ENCODE measurements around the gene TROAP.

The TROAP gene

DNA sequence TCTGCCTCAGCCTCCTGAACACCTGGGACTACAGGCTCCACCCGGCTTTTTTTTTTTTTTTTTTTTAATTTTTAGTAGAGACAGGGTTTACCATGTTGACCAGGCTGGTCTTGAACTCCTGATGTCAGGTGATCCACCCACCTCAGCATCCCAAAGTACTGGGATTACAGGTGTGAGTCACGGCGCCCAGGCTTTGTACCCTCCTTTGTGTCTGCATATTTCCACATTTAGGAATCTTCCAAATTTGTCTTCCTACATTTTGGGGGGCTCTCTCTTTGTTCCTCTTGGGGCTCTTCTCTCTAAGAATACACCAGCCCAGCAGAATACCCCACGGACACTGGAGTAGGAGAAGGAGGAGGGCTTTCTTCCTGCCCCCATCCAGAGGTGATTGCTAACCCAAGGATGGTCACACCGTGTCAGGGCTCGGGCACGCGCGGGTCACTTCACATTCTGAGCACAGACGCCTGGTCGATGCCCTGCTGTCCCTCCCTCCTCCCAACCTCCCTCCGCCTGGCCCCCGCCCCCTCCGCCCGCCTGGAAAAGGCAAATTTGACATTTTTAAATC, 21.5 kb downstream of the TROAP start:
- DNase-seq (ENCODE audit: low spot score) = no peak

DNA sequence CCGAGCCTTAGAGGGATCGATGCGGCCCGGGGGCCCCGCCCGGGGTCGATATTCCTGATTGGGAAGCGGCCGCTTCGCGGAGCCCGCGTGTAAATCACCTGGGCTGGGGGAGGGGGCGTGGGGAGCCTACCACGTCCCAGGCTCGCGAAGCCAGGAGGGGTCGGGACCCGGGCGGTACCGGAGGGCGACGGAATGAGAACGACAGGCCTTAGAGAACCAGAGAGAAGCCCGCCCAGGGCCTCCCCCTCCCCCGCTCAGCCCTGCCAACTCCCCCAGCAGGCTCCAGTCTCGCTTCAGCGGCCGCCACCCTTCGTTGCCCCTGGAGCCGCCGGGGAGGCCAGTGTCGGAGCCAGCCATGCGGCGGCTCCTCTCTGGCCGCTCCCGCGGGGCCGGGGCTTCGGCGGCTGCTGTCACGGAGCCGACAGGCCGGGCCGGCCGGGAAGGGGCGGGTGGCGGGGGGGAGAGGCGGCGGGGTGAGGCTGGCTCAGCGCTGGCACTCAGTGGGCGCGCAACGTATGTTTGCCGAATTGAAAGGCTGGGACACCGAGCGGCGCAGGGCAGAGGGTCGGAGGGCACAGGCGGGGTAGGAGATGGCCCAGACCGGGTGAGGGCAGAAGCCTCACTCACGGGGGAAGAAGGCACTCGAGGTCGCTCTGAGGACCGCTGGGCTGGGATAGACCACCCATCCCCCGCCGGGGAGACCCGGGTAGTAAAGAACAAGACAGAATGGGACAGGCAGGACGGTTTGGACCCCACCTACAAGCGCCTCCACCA, 22.2 kb downstream of the TROAP start:
- DNase-seq (ENCODE audit: low spot score) = peak; percentile 83

DNA sequence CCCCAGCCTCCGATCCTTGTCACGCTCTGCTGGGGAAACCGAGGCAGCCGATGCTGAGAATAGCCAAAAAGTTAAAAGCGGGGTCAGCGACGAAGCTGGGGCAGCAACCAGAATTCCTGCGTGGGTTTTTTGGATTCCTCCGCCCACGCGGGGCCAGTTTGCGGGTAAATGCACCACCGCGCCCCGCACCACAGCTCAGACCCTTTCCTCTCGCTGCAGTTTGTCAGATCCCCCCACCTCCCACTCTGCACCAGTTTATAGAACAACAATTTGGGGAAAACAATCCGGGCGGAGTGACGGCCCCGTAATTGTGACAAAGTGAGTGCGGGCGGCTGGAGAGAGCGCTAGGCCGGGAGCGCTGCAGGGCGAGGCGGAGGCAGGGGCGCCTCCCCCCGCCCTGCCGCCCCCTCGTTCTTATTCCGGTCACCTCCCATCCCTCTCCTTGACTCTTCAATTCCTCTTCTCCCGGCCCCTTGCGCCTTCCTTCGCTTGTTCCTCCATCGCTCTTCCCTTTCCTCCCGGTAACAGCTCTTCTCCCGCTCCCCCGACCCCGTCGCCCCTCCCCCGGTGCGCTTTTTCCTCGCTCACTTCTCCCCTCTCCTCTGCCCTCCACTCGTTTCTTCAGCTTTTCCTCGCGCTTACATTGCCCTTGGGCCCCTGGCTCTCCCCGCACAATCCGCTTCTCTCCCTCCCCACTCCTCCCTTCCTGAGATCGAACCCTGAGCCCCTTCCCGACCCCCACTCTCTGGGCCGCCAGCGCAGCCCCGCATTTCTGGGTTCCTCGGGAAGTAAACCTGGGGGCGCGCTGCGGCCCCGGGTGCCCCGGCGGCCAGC, 23.0 kb downstream of the TROAP start:
- DNase-seq (ENCODE audit: low spot score) = no peak

DNA sequence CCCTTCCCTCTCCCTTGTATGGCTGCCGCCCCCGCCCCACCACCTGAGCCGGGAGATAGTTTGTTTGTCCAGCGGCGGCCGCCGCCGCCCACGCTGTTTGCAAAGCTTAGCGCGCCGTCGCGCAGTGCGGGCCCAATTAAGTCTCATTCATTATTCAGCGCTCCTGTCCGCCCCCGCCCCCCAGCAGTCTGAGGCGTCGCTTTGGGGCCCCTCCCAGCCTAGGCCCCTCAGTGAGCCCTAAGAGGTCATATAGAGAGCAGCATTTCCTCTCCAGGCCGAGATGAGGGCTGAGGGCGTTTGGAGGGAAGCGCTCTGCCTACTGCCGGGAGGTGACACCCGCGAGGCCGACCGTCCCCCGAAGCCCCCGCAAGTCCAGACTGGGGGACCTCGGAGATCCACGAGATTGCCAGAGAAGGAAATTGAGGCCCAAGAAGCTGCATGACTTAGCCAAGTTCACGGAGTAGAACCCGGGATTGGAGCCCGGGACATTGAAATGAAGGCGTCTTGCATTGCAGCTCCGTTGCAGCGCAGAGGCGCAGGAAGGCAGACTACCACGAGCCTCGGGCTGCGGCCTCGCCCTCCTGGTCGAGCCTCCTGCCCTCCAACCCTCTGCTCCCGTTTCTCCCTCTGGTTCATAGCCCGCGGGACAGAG, 23.7 kb downstream of the TROAP start, which contains the start of gene DNAJC22:
Gene DNAJC22, plus strand, starts transcription at position 230 of the 652 bp plus-strand sequence. CDS start 1,985 bp downstream, outside the sequence.
- no peak for DNase-seq (ENCODE audit: low spot score)

DNA sequence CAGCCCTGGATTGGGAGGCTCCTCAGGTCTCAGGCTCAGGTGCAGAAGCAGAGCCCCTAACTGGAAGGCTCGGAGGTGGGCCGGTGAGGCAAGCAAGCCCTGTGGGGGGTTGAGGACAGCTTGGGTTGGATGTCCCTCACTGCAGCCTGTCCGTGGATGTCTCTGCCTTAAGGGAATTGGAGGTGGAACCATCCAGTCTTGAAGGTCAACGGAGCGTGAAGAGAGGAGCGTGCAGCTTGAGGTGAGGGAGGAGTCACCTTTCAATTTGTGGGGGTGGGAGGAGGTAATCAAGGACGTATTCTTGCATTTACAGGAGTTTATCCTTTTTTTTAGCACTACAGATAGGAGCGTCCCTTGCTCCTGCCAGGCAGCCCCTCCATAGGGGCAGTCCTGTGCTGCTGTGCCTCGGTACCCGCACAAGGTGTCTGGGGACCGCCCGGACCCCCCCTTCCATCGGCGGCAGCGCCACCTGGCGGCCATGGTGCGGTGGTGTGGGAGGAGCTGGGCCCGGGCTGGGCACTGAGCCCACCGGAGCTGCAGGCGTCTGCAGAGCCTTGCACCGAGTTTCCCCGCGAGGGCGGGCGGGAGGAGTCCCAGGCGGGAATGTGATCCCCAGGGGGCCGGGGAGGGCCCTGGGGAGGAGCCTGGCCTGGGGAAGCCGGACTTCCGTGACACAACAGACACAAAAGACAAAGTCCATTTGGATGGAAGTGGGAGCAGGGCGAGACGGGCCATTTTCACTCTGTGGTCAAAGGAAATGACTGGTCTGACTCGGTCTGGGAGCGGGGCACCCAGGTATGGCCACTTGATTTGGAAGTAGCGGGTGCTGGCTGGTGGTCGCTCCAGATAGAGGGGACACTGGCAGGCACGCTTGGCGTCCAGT, 24.5 kb downstream of the TROAP start:
- DNase-seq (ENCODE audit: low spot score) = peak; percentile 96

DNA sequence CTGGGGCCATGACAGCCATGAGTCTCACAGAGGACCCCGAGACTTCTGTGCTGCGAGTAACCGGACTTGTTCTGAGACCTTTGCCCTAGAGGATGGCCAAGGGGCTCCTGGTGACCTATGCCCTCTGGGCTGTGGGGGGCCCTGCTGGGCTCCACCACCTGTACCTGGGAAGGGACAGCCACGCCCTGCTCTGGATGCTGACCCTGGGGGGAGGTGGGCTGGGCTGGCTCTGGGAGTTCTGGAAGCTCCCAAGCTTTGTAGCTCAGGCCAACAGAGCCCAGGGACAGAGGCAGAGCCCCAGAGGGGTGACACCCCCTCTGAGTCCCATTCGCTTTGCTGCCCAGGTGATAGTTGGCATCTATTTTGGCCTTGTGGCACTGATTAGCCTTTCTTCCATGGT, 25.7 kb downstream of the TROAP start:
- DNase-seq (ENCODE audit: low spot score) = no peak

DNA sequence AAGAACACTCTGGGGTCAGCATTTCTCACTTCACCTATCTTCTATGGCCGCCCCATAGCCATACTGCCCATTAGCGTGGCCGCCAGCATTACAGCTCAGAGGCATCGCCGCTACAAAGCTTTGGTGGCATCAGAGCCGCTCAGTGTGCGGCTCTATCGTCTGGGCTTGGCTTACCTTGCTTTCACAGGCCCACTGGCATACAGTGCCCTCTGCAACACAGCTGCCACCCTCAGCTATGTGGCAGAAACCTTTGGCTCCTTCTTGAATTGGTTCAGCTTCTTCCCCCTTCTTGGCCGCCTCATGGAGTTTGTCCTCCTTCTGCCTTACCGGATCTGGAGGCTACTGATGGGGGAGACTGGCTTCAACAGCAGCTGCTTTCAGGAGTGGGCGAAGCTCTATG, 26.2 kb downstream of the TROAP start:
- no peak for DNase-seq (ENCODE audit: low spot score)

DNA sequence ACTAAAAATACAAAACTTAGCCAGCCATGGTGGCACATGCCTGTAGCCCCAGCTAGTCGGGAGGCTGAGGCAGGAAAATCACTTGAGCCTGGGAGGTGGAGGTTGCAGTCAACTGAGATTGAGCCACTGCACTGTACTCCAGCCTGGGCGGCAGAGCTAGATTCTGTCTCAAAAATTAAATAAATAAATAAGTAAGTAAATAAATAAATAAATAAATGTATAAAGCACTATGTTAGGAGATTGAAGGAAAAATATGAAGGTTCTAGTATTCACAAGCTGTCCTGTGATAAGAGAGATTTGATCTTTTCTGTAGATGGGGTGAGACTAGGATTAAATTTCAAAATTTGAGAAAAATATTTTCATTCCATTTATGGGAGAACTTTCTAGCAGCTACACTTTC, 29.3 kb downstream of the TROAP start:
- DNase-seq (ENCODE audit: low spot score) = no peak

DNA sequence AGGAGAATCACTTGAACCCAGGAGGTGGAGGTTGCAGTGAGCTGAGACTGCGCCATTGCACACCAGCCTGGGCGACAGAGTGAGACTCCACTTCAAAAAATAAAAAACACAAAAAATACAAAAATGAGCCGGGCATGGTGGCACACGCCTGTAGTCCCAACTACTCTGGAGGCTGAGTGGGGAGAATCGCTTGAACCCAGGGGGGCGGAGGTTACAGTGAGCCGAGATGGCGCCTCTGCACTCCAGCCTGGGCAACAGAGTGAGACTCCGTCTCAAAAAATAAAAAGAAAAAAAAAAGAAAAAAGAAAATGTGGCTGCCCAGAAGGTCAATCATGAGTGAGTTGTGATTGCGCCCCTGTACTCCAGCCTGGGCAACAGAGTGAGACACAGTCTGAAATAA, 32.9 kb downstream of the TROAP start:
- DNase-seq (ENCODE audit: low spot score) = no peak

DNA sequence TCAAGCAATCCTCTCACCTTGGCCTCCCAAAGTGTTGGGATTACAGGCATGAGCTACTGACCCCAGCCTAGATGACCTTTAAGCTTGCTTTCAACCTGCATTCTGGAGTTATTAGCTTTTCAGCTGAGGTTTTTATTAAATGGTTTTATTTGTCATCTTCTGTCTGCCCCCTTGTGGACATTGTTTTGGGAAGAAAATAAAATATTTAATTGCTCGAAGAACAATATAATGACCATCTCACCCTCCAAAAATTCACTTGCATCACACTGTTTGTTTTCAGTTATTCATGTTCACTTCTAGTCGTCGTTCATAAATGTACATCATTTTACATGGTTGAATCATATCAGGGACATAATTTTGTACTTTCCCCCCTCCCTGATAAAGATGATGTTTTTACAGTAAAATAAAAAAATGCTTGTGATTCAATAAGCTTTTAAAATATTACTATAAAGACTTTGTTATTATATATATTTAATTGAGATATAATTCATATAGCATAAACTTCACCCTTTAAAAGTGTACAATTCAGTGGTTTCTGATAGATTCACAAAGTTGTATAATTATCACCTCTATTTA, 34.1 kb downstream of the TROAP start:
- DNase-seq (ENCODE audit: low spot score) = no peak

DNA sequence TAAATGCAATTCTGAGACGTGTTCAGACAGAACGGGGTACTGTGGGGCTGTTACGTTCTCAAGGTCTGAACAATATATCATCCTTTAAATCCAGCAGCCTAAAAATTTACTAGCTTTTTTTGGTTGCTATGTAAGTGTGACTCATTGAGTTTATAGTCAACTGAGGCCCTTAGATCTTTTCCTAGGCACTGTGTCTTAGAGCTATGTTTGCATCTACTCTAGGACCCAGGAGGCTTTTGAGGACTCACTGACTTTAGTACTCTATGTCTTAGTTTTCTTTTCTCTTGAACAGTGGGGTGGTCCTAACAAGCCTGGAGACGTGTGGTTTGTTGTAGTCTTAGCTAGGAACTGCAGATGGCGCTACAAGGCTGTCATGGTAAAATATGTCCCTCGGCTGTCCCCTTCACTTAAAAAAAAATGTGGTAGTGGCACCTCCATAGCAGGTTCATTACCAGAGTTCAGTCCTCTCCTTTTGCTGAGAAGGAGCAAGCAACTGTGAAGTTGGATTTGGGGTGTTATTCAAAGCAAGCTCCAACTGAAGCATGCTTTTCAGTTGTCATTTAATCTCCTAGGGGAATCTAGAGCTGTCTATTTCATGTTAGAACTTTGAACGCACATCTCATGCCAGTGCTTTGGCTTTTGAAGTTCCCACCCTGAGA, 35.6 kb downstream of the TROAP start:
- DNase-seq (ENCODE audit: low spot score) = peak; percentile 72

DNA sequence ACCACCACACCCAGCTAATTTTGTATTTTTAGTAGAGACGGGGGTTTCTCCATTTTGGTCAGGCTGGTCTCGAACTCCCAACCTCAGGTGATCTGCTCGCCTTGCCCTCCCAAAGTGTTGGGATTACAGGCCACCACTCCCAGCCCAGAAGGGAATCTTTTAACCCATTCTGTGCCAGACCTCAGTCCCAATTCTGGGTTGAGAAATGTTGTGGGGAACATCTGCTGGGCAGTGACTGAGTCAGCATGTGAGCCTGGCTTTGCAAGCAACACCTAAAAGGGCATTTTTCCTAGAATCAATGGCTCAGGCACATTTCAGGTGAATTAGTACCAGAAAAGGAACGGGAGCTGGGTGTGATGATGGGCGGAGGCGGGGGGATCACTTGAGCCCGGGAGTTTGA, 36.6 kb downstream of the TROAP start:
- DNase-seq (ENCODE audit: low spot score) = no peak

DNA sequence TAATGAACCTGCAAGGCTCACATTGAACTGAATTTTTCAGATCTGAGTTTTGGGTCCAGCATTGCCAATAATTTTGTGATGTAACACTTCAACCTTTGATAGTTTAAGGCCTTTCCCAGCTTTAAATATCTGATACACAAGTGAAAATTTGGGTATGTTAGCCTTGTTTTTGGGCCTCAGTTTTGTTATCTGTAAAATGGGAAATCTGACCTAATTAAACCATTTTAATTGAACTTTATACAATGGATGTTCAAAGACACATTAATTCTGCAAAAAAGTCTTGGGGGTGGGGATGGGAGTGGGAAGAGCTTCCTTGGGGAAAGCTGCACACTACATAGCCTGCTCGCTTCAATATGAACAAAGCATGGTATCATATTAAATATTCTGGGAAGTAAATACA, 39.0 kb downstream of the TROAP start:
- no peak for DNase-seq (ENCODE audit: low spot score)

DNA sequence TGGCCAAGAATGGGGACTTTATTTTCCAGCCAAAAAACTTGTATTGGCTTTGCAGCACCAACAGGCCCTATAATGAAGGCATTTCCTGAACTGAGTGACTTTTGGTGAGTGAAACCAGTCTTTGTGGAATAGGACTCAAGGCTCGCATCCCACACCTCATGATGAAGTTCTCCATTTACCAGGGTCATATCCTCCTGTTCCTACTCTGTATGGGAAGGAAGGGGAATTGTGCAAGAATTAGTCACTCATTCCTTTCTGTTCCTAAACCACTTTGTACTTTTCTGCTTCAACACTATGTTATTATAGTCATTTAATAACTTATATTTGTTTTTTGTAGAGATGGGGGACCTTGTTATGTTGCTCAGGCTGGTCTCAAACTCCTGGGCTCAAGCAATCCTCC, 41.9 kb downstream of the TROAP start:
- DNase-seq (ENCODE audit: low spot score) = no peak

DNA sequence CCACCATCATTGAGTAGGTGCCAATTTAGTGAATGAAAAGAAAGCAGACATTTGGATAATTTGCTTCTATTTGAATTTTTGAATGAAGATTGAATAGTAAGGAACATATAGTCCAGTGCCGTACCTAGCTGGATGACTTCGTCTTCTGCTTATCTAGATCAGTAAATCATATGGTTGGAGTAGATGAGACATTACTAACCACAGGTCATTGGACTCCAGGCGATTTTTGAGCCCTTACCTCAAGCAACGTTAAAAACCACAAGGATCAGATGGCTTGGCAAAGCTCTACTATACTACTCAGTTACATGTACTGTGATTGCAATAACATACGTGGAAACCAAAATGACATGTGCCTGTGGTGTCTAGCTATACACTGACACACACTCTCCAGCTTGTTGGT, 42.5 kb downstream of the TROAP start:
- DNase-seq (ENCODE audit: low spot score) = no peak

DNA sequence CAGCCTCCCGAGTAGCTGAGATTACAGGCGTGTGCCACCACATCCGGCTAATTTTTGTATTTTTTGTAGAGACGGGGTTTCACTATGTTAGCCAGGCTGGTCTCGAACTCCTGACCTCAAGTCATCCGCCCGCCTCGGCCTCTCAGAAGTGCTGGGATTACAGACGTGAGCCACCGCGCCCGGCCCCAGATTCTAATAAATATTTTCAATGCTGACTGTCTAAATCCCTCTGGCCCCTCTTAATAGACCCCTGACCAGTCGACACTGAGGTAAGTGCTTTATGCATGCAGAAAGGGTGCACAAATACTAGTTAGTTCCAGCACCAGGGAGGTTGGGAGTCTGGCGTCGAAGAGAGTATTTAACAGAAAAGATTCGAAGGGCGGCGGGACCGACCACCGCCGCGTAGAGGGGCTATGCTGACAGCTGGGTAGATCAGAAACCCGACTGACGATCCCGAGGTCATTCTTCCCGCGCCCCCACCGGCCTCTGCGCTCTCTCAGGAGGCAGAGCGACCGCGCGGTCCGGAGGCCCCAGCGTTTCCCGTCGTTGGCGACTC, 43.1 kb downstream of the TROAP start:
- no peak for DNase-seq (ENCODE audit: low spot score)

DNA sequence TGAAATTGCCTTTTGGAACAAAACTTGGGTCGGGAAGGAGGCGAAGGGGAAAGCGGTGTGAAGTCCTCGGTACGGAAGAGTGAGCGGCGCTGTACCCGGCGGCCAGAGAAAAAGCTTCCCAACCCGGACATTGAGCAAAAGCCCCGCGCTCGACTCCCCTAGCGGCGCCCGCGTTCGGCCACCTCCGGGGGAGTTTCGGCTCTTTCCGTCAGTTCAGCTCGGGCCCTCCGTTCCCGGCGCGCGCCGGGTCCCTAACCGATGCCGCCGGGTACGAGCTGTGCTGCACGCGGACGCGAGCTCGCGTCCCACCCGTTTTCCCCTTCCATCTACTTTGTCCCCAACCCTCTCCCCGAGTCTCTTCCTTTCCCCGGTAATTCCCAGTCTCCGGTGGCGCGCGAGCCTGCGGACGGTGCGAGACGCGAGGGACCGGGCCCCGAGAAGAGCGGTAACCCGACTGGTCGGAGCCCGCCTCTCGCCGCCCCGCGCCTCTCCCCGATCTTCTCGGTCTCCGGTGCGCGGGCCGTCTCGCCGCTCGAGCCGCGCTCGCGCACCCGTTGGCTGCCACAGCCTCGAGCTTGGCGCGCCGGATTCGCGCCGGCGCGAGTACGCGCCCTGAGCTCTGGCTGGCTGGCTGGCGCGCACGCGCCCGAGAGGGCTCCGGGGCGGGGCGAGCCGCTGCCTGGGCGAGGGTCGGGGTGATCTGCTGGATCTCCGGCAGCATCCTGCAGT, 43.8 kb downstream of the TROAP start:
- DNase-seq (ENCODE audit: low spot score) = peak; percentile 100

DNA sequence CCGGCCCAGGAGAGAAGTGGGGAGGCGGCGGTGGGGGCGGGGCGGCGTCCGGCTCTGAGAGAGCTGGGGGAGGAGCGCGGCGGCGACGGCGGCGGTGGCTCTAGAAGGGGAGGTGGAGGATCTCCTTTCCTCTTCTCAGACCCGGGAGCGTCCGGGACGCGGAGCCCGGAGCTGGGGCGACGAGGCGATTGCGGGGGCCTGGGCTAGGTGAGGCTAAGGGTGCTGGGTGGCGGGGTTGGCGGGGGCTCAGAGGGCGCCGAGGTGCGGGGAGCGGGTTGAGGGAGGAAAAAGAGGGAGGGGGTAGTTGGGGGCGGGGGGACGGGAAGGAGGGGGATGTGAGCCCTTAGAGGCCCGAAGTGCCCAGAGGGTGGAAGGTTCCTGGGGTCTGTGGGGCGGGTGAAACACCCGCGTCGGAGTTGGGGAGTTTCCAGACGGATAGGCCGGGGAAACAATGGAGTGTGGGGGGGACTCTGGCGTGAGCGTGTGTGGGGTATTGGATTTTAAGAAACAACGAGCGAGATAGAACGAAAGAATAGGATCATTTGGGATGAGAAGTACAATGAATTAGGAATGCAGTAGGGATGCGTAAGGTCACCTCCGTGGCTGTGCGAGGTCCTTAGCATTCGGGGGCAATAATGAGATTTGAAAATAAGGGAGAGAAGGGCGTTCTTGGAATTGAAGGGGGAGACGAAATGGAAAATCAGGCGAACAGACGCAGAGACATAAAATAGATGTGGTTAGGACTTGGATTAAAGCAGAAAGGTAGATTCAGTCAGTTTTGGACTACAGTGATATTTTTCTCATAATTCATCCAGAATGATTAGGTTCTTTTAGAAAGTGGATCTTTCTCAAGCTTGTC, 44.6 kb downstream of the TROAP start, which contains the start of gene SPATS2:
Gene SPATS2, plus strand, starts transcription at position 82 of the 859 bp plus-strand sequence. CDS start 93,551 bp downstream, outside the sequence.
- no peak for DNase-seq (ENCODE audit: low spot score)

Data from ecto neural progenitor cell (in vitro differentiated cells).